Endodermal cell (in vitro differentiated cells): Measurements from ENCODE around the gene SMNDC1. TPM values are rescaled to one million over a fixed set of nuclear protein-coding genes. Genes with fewer than 3 reads are reported as not detected.

Experiments
- DNase-seq: peaks from one replicate; pipeline ENCODE4 v3.0.0-alpha.2; 2017
- H3K27ac ChIP-seq: 2 replicates; pipeline ENCODE4 v1.5.1; 2013; ENCODE audit warnings: mild to moderate bottlenecking, low read depth, low read length, moderate library complexity
- H3K27me3 ChIP-seq: 2 replicates; pipeline ENCODE4 v1.6.1; 2013; ENCODE audit warnings: mild to moderate bottlenecking, low read length, moderate library complexity; ENCODE audit not compliant: insufficient read depth, control insufficient read depth, poor library complexity, severe bottlenecking
- H3K36me3 ChIP-seq: 2 replicates; pipeline ENCODE4 v1.7.0; 2013; ENCODE audit warnings: mild to moderate bottlenecking, low read length, moderate library complexity; ENCODE audit not compliant: control insufficient read depth, insufficient read depth
- H3K4me1 ChIP-seq: one replicate; pipeline ENCODE4 v1.7.0; 2013; ENCODE audit warnings: low read length; ENCODE audit not compliant: control insufficient read depth, insufficient read depth
- H3K4me3 ChIP-seq: 2 replicates; pipeline ENCODE4 v1.5.1; 2013; ENCODE audit warnings: mild to moderate bottlenecking, low read length, moderate library complexity
- H3K9ac ChIP-seq: 2 replicates; pipeline ENCODE4 v1.6.1; 2013; ENCODE audit warnings: mild to moderate bottlenecking, low read length, moderate library complexity; ENCODE audit not compliant: poor library complexity, severe bottlenecking; ENCODE audit errors: extremely low read depth
- H3K9me3 ChIP-seq: 2 replicates; pipeline ENCODE4 v1.6.1; 2013; ENCODE audit warnings: mild to moderate bottlenecking, low read length, moderate library complexity; ENCODE audit not compliant: control insufficient read depth
- H3K27ac Mint-ChIP-seq: 2 replicates; pipeline ENCODE4 v1.8.0; 2020; ENCODE audit warnings: mixed read lengths
- H3K27me3 Mint-ChIP-seq: 2 replicates; pipeline ENCODE4 v1.8.0; 2021; ENCODE audit warnings: mild to moderate bottlenecking, mixed read lengths; ENCODE audit not compliant: insufficient read depth
- H3K36me3 Mint-ChIP-seq: 2 replicates; pipeline ENCODE4 v1.8.0; 2020; ENCODE audit warnings: low read depth, mixed read lengths
- H3K4me1 Mint-ChIP-seq: 2 replicates; pipeline ENCODE4 v1.8.0; 2020; ENCODE audit warnings: mixed read lengths
- H3K4me3 Mint-ChIP-seq: 2 replicates; pipeline ENCODE4 v1.8.0; 2020; ENCODE audit warnings: mild to moderate bottlenecking, moderate library complexity, mixed read lengths
- H3K9me3 Mint-ChIP-seq: 2 replicates; pipeline ENCODE4 v1.8.0; 2020; ENCODE audit warnings: mild to moderate bottlenecking, mixed read lengths
- WGBS, 2 experiments: methylation state at CpG; one replicate each; pipeline versions ENCODE4 v1.1.5 to v1.1.7; 2013; ENCODE audit warnings: missing lambda C conversion rate in 2 of 2, mixed read lengths in 1 of 2; ENCODE audit not compliant: insufficient coverage in 1 of 2, insufficient read length in 1 of 2; 5-methylcytosine and 5-hydroxymethylcytosine counted together
- total RNA-seq, 2 donors: library from RNA; stranded (reverse); fragmentation: NEBNext Ultra II Directional in 1 of 2; extraction: Animal tissue kit (Norgen Biotek cat#: 25700) in 1 of 2; gene quantifications; 2 replicates in 1 of 2; 3 replicates in 1 of 2; pipeline ENCODE4 v1.2.1, GENCODE V29; 2021
- TF ChIP-seq, protein P1 (sequence below): fragments of 200-600 bp; sonication (generic); conservative IDR thresholded peaks from 2 replicates; pipeline ENCODE4 v1.5.0; 2021; ENCODE audit warnings: antibody characterized with exemption, mild to moderate bottlenecking

SMNDC1 gene
- total RNA-seq, 2 donors from 2014 or later: 52.9 to 65.6 TPM

GRCh38 chr10:110269374-110270318, 35.1 kb downstream of the SMNDC1 start:
- TF ChIP-seq, protein P1, sequence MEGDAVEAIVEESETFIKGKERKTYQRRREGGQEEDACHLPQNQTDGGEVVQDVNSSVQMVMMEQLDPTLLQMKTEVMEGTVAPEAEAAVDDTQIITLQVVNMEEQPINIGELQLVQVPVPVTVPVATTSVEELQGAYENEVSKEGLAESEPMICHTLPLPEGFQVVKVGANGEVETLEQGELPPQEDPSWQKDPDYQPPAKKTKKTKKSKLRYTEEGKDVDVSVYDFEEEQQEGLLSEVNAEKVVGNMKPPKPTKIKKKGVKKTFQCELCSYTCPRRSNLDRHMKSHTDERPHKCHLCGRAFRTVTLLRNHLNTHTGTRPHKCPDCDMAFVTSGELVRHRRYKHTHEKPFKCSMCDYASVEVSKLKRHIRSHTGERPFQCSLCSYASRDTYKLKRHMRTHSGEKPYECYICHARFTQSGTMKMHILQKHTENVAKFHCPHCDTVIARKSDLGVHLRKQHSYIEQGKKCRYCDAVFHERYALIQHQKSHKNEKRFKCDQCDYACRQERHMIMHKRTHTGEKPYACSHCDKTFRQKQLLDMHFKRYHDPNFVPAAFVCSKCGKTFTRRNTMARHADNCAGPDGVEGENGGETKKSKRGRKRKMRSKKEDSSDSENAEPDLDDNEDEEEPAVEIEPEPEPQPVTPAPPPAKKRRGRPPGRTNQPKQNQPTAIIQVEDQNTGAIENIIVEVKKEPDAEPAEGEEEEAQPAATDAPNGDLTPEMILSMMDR: no peak
- Histone ChIP-seq H3K9me3 (no peaks in the 10 kb centered on the region), H3K4me3 (no peak overlapping the region), H3K27me3 (no peaks in the 10 kb centered on the region), H3K4me1 (peaks cover 2% of the 10 kb centered on the region), H3K36me3 (no peaks in the 10 kb centered on the region), H3K9ac (no peak overlapping the region), H3K27ac (no peak overlapping the region)
- H3K27ac Mint-ChIP-seq: no peak overlapping the region
- DNase-seq: no peak
- no peak overlapping the region for H3K4me3 Mint-ChIP-seq
- no peaks in the 10 kb centered on the region for H3K27me3 Mint-ChIP-seq
- H3K4me1 Mint-ChIP-seq: peaks cover 28% of the 10 kb centered on the region
- 86 to 100% methylated on average over 2 to 4 of the region's 4 CpGs for WGBS, 2 experiments
- no peaks in the 10 kb centered on the region for H3K36me3 Mint-ChIP-seq
- no peaks in the 10 kb centered on the region for H3K9me3 Mint-ChIP-seq

DNA sequence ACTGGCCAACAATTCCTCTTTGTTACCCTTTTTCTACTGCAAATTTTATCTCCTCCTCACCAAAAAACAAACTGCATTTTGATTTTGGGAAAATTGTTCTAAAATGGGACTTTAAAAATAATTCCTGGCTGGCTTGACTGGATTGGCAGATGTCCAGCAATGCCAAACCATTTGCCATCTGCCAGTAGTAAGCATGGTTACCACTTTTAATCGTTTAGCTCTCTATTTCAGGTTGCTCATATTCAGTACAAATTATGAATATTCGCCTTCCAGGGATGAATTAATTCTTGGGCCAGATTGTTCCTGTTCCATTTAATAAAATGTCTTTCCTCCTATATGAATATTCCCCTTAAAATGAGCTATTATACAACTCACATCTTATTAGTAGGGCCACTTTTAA, 35.7 kb downstream of the SMNDC1 start:
- Mint-ChIP-seq H3K4me1 (peaks cover 22% of the 10 kb centered on the region), H3K4me3 (no peak overlapping the region), H3K27me3 (no peaks in the 10 kb centered on the region), H3K27ac (no peak overlapping the region), H3K9me3 (no peaks in the 10 kb centered on the region), H3K36me3 (no peaks in the 10 kb centered on the region)
- no peaks in the 10 kb centered on the region for H3K9me3 ChIP-seq
- no peak overlapping the region for H3K9ac ChIP-seq
- no peak overlapping the region for H3K4me3 ChIP-seq
- H3K4me1 ChIP-seq: peaks cover 2% of the 10 kb centered on the region
- H3K36me3 ChIP-seq: no peaks in the 10 kb centered on the region
- whole genome bisulfite sequencing, 2 experiments: 90 to 91% methylated on average over 2 of the region's 2 CpGs
- TF ChIP-seq, protein P1: no peak
- no peak overlapping the region for H3K27ac ChIP-seq
- no peak for DNase-seq
- no peaks in the 10 kb centered on the region for H3K27me3 ChIP-seq

- H3K36me3 Mint-ChIP-seq: no peaks in the 10 kb centered on the region
Observed at GRCh38 chr10:110268442-110268841, 36.3 kb downstream of the SMNDC1 start.

More at GRCh38 chr10:110268442-110268841, 36.3 kb downstream of the SMNDC1 start:
- no peaks in the 10 kb centered on the region for H3K4me1 ChIP-seq
- H3K4me3 ChIP-seq: no peak overlapping the region
- no peaks in the 10 kb centered on the region for H3K36me3 ChIP-seq
- no peaks in the 10 kb centered on the region for H3K9me3 ChIP-seq
- no peak overlapping the region for H3K27ac ChIP-seq
- H3K9ac ChIP-seq: no peak overlapping the region
- TF ChIP-seq, protein P1: no peak
- no peaks in the 10 kb centered on the region for H3K9me3 Mint-ChIP-seq
- H3K27ac Mint-ChIP-seq: no peak overlapping the region
- no peaks in the 10 kb centered on the region for H3K27me3 ChIP-seq
- no peak for DNase-seq
- H3K27me3 Mint-ChIP-seq: no peaks in the 10 kb centered on the region
- H3K4me3 Mint-ChIP-seq: no peak overlapping the region
- peaks cover 16% of the 10 kb centered on the region for H3K4me1 Mint-ChIP-seq
